ENCODE data around the gene SH3GL3. TPM values are rescaled to one million over a fixed set of nuclear protein-coding genes. Genes with fewer than 3 reads are reported as not detected.

The SH3GL3 gene
- total and polyA plus RNA-seq, 2 of the 4 experiments (the other 2 are of a cell fraction) = not detected

DNA sequence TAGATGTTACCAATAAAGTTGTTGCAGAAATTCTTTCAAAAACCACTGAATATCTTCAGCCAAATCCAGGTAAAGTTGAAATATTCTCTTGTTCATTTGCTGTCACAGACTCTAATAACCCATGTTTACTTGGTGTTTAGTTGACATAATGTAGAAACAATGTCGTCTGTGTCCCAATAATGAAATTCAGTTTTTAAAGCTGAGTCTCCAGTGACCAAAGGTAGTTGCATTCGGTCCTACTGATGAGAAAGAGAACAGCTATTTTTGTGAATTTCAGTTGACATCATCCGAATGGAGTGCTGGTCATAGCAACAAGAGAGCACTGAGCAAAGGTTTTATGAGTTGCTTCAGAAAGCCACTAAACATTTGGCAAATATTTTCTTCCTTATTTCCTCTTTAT is 118.0 kb downstream of the SH3GL3 start:
- no peak overlapping the region for H2BK15ac ChIP-seq (ENCODE audit: low read depth, low read length)
- H4K8ac ChIP-seq (ENCODE audit: low read depth in 2 of 2, low read length in 2 of 2) = no peak overlapping the region
- no peaks in the 10 kb centered on the region for H3K9me1 ChIP-seq (ENCODE audit: insufficient read depth, low read length)
- H3K4me3 ChIP-seq (ENCODE audit: insufficient read depth, low read depth, low read length) = no peak overlapping the region
- H2AK5ac ChIP-seq (ENCODE audit: low read depth, low read length) = no peak overlapping the region
- no peak overlapping the region for H2BK5ac ChIP-seq (ENCODE audit: low read depth, low read length, poor library complexity, severe bottlenecking)
- H3K27ac ChIP-seq (ENCODE audit: insufficient read depth, low read length) = no peak overlapping the region
- no TSS peak for BruUV-seq (replicated peaks)
- H4K91ac ChIP-seq (ENCODE audit: insufficient read depth, low read depth, low read length) = no peak overlapping the region
- no peak overlapping the region for H3K9ac ChIP-seq (ENCODE audit: low read depth, low read length)
- no peak overlapping the region for H3K18ac ChIP-seq (ENCODE audit: low read depth, low read length)
- WGBS, 2 experiments (ENCODE audit: extremely low coverage in 2 of 2, insufficient read length in 1 of 2) = 75% methylated on average over 1 of the region's 3 CpGs; no CpG with 5 or more reads in 1 of the 2 experiments
- no peak overlapping the region for H3K4me2 ChIP-seq (ENCODE audit: low read depth, low read length)
- POLR2A ChIA-PET (ENCODE audit: unreplicated experiment) = no interaction called here
- H4K5ac ChIP-seq (ENCODE audit: low read depth, low read length) = no peak overlapping the region
- no peaks in the 10 kb centered on the region for H3K36me3 ChIP-seq (ENCODE audit: control insufficient read depth, insufficient read depth, low read length)
- DNase-seq (no peak), ATAC-seq (ENCODE audit: low read depth) (no peak)
- no peak overlapping the region for H3K23ac ChIP-seq (ENCODE audit: low read depth, low read length)
- CTCF ChIA-PET = interaction anchor here (0.5 to 1.4 kb wide), 5 partner anchors 20 to 326 kb away, joined by 3 to 6 read pairs (median 3); no protein-coding TSS in a partner anchor
- no peaks in the 10 kb centered on the region for H3K9me3 ChIP-seq (ENCODE audit: control insufficient read depth, insufficient read depth, low read length)
- H3K56ac ChIP-seq (ENCODE audit: extremely low read depth, insufficient read depth, low read length) = no peak overlapping the region
- H2AFZ ChIP-seq (replicated peaks; ENCODE audit: low read length, poor library complexity) = no peak overlapping the region
- no peak overlapping the region for H2BK20ac ChIP-seq (ENCODE audit: low read depth, low read length)
- no peak overlapping the region for H2AK9ac ChIP-seq (replicated peaks; ENCODE audit: low read depth, low read length, poor library complexity)
- intact Hi-C loops (cut with micrococcal nuclease) = loop anchor here (1.0 to 5.0 kb wide), 2 partner anchors 457 to 470 kb away; no protein-coding TSS in a partner anchor
- H3K14ac ChIP-seq (replicated peaks; ENCODE audit: low read depth, low read length) = no peak overlapping the region
- no peaks in the 10 kb centered on the region for H3K79me1 ChIP-seq (ENCODE audit: low read depth in 1 of 2, low read length in 2 of 2)
- no peaks in the 10 kb centered on the region for H4K20me1 ChIP-seq (ENCODE audit: insufficient read depth, low read length)
- no peaks in the 10 kb centered on the region for H3K27me3 ChIP-seq (ENCODE audit: control insufficient read depth, insufficient read depth, low read length)
- no peak overlapping the region for H3K4ac ChIP-seq (ENCODE audit: low read depth, low read length)
- TF ChIP-seq POLR2A (IDR thresholded peaks at IDR 0.05; ENCODE audit: low read depth, low read length) (no peak), MAZ (IDR thresholded peaks at IDR 0.05; ENCODE audit: borderline replicate concordance, low read depth, low read length) (no peak), CEBPB (IDR thresholded peaks at IDR 0.05; ENCODE audit: low read depth, low read length) (no peak), SMC3 (IDR thresholded peaks at IDR 0.05; ENCODE audit: low read depth, low read length) (no peak), CTCF (conservative IDR thresholded peaks at IDR 0.05; ENCODE audit: low read depth, low read length) (no peak), NFE2L2 (IDR thresholded peaks at IDR 0.05; ENCODE audit: low read depth, low read length) (no peak), CHD1 (IDR thresholded peaks at IDR 0.05; ENCODE audit: low read depth, low read length) (no peak)
- TF ChIP-seq, protein P1, sequence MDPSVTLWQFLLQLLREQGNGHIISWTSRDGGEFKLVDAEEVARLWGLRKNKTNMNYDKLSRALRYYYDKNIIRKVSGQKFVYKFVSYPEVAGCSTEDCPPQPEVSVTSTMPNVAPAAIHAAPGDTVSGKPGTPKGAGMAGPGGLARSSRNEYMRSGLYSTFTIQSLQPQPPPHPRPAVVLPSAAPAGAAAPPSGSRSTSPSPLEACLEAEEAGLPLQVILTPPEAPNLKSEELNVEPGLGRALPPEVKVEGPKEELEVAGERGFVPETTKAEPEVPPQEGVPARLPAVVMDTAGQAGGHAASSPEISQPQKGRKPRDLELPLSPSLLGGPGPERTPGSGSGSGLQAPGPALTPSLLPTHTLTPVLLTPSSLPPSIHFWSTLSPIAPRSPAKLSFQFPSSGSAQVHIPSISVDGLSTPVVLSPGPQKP (IDR thresholded peaks at IDR 0.05; ENCODE audit: borderline replicate concordance, low read depth, low read length) = no peak
- H3K4me1 ChIP-seq (ENCODE audit: control insufficient read depth, insufficient read depth, low read length) = no peaks in the 10 kb centered on the region
- in situ Hi-C loops (cut with MboI; ENCODE audit: low sequenced_read_pairs) = no loop called here
- no peak overlapping the region for H2BK120ac ChIP-seq (ENCODE audit: low read depth, low read length)
- dilution Hi-C loops (cut with HindIII; ENCODE audit: low sequenced_read_pairs, unreplicated experiment) = loop anchor here (25.0 kb wide), 1 partner anchor 303 kb away; no protein-coding TSS in a partner anchor
